HepG2 (cell line): ENCODE results near the gene COASY. TPM values are rescaled to one million over a fixed set of nuclear protein-coding genes. Genes with fewer than 3 reads are reported as not detected.

Experiments used
- ARNT2 ChIP-seq: sonication (generic); formaldehyde crosslinking; IDR thresholded peaks from 2 replicates; pipeline ENCODE4 v1.8.0; 2022; ENCODE audit warnings: mild to moderate bottlenecking, low read depth, missing genetic modification reagents, moderate library complexity
- EEA1 ChIP-seq: sonication (generic); formaldehyde crosslinking; IDR thresholded peaks from 2 replicates; pipeline ENCODE4 v1.5.1; 2020; ENCODE audit warnings: mild to moderate bottlenecking, missing genetic modification reagents, borderline replicate concordance
- MBNL3 ChIP-seq: fragments of 250-450 bp; sonication (Bioruptor Pico); conservative IDR thresholded peaks from 2 replicates; pipeline ENCODE4 v1.8.0; 2022; ENCODE audit warnings: mild to moderate bottlenecking, inconsistent platforms
- MIER2 ChIP-seq: IDR thresholded peaks from 2 replicates; pipeline ENCODE4 v1.6.1; 2016; ENCODE audit warnings: missing biosample characterization, missing genetic modification reagents
- NFE2L2 ChIP-seq: fragments of 150-350 bp; IDR thresholded peaks from 2 replicates; pipeline ENCODE4 v1.6.1; 2014; ENCODE audit warnings: low read length
- NFKBIZ ChIP-seq: IDR thresholded peaks from 2 replicates; pipeline ENCODE4 v1.6.1; 2018; ENCODE audit warnings: missing genetic modification reagents, missing compliant biosample characterization
- NR2F2 ChIP-seq: IDR thresholded peaks from 2 replicates; pipeline ENCODE4 v1.6.1; 2012; ENCODE audit warnings: low read depth, inconsistent platforms, borderline replicate concordance
- PCBP2 ChIP-seq: fragments of 200-400 bp; formaldehyde crosslinking; optimal IDR thresholded peaks from 2 replicates; pipeline ENCODE3; 2018; ENCODE audit warnings: low read length, low read depth; ENCODE audit not compliant: poor library complexity, severe bottlenecking
- RFX5 ChIP-seq: IDR thresholded peaks from 2 replicates; pipeline ENCODE4 v1.6.1; 2011; ENCODE audit warnings: low read depth, low read length, improper control_type of control experiment
- RORA ChIP-seq: sonication (generic); formaldehyde crosslinking; IDR thresholded peaks from 2 replicates; pipeline ENCODE4 v1.5.0; 2020; ENCODE audit warnings: mild to moderate bottlenecking, missing genetic modification reagents, moderate library complexity
- STAG1 ChIP-seq: sonication (generic); formaldehyde crosslinking; IDR thresholded peaks from 2 replicates; pipeline ENCODE4 v1.4.0; 2020; ENCODE audit warnings: missing genetic modification reagents
- ZFAT ChIP-seq: sonication (generic); formaldehyde crosslinking; conservative IDR thresholded peaks from 2 replicates; pipeline ENCODE4 v1.8.1; 2023; ENCODE audit warnings: missing genetic modification reagents, inconsistent platforms
- ZFP82 ChIP-seq: sonication (generic); formaldehyde crosslinking; IDR thresholded peaks from 2 replicates; pipeline ENCODE4 v1.5.1; 2020; ENCODE audit warnings: mild to moderate bottlenecking, missing genetic modification reagents, borderline replicate concordance
- ZNF230 ChIP-seq: sonication (generic); formaldehyde crosslinking; IDR thresholded peaks from 2 replicates; pipeline ENCODE4 v1.4.0; 2020; ENCODE audit warnings: mild to moderate bottlenecking, missing genetic modification reagents
- ZNF274 ChIP-seq: sonication (generic); formaldehyde crosslinking; IDR thresholded peaks from 2 replicates; pipeline ENCODE4 v1.5.1; 2020; ENCODE audit warnings: mild to moderate bottlenecking, missing genetic modification reagents
- ZNF296 ChIP-seq: sonication (generic); formaldehyde crosslinking; conservative IDR thresholded peaks from 2 replicates; pipeline ENCODE4 v1.5.0; 2020; ENCODE audit warnings: mild to moderate bottlenecking, missing genetic modification reagents
- ZNF329 ChIP-seq: sonication (generic); formaldehyde crosslinking; IDR thresholded peaks from 2 replicates; pipeline ENCODE4 v1.9.0; 2021; ENCODE audit warnings: low read depth, mild to moderate bottlenecking, missing genetic modification reagents
- ZNF350 ChIP-seq: sonication (generic); formaldehyde crosslinking; IDR thresholded peaks from 2 replicates; pipeline ENCODE4 v1.4.0; 2020; ENCODE audit warnings: mild to moderate bottlenecking, low read depth, missing genetic modification reagents, borderline replicate concordance
- ZNF354B ChIP-seq: sonication (generic); formaldehyde crosslinking; IDR thresholded peaks from 2 replicates; pipeline ENCODE4 v1.8.0; 2022; ENCODE audit warnings: mild to moderate bottlenecking, missing genetic modification reagents
- ZNF430 ChIP-seq: sonication (generic); formaldehyde crosslinking; IDR thresholded peaks from 2 replicates; pipeline ENCODE4 v1.9.0; 2021; ENCODE audit warnings: mild to moderate bottlenecking, missing genetic modification reagents
- ZNF761 ChIP-seq: sonication (generic); formaldehyde crosslinking; conservative IDR thresholded peaks from 2 replicates; pipeline ENCODE4 v1.4.0; 2020; ENCODE audit warnings: mild to moderate bottlenecking, missing genetic modification reagents
- ZSCAN12 ChIP-seq: sonication (generic); formaldehyde crosslinking; IDR thresholded peaks from 2 replicates; pipeline ENCODE4 v1.9.0; 2021; ENCODE audit warnings: mild to moderate bottlenecking, missing genetic modification reagents
- polyA plus RNA-seq, 8 experiments: library from polyadenylated mRNA; depleted of rRNA in 3 of 8; stranded (reverse) in 7 of 8; unstranded in 1 of 8; fragments of >200 nt; fragmentation: Illumina TruSeq in 4 of 8; extraction: Trizol in 4 of 8; gene quantifications; 2 replicates each; pipeline versions ENCODE4 v1.2.1 to v1.2.3, GENCODE V29; 2011 to 2016; ENCODE audit warnings: low read depth in 4 of 8, missing spikeins in 1 of 8, mixed read lengths in 1 of 8; ENCODE audit not compliant: insufficient read depth in 1 of 8
- total RNA-seq, 5 experiments: library from RNA; depleted of rRNA; stranded (reverse); fragments of >200 nt; fragmentation: Illumina TruSeq; extraction: Trizol; gene quantifications; 2 replicates each; pipeline ENCODE4 v1.2.3, GENCODE V29; 2016; ENCODE audit warnings: low read depth in 1 of 5
- TF ChIP-seq, protein P1 (sequence below): sonication (generic); formaldehyde crosslinking; IDR thresholded peaks from 2 replicates; pipeline ENCODE4 v1.5.1; 2020; ENCODE audit warnings: mild to moderate bottlenecking, moderate library complexity, missing genetic modification reagents
- TF ChIP-seq, protein P2 (sequence below): sonication (generic); formaldehyde crosslinking; IDR thresholded peaks from 2 replicates; pipeline ENCODE4 v1.5.0; 2020; ENCODE audit warnings: missing genetic modification reagents
- TF ChIP-seq, protein P3 (sequence below): sonication (generic); formaldehyde crosslinking; IDR thresholded peaks from 2 replicates; pipeline ENCODE4 v1.5.1; 2020; ENCODE audit warnings: mild to moderate bottlenecking, missing genetic modification reagents, moderate library complexity

COASY gene
- total and polyA plus RNA-seq, 2 of the 13 experiments (the other 11 are each of a cell fraction or from before 2014, with no cell fraction given), result 90.7 to 125 TPM

DNA sequence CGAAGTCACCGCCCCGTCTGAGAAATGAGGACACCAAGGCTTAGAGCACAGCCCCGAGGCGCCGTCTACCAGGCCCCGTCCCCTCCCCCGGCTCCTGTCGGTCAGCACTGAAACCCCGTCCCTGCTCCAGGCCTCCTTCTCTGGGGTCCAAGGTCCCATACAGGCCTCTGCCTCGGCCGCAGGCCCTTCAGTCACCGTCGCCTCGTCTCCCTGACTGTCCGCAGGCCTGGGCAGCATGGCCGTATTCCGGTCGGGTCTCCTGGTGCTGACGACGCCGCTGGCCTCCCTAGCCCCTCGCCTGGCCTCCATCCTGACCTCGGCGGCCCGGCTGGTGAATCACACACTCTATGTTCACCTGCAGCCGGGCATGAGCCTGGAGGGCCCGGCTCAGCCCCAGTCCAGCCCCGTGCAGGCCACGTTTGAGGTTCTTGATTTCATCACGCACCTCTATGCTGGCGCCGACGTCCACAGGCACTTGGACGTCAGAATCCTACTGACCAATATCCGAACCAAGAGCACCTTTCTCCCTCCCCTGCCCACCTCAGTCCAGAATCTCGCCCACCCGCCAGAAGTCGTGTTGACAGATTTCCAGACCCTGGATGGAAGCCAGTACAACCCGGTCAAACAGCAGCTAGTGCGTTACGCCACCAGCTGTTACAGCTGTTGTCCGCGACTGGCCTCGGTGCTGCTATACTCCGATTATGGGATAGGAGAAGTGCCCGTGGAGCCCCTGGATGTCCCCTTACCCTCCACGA is 617 bp downstream of the COASY start (continued):
- TF ChIP-seq ZNF354B (CRISPR knock-in tag) (no peak), NFKBIZ (peak; percentile 3; the same call in 1 of the 2 replicates), RORA (no peak), ZNF430 (no peak), ZNF296 (CRISPR knock-in tag) (no peak; the same call in 1 of the 2 replicates), PCBP2 (no peak), MIER2 (no peak), ZFP82 (no peak), ZFAT (CRISPR knock-in tag) (no peak), EEA1 (CRISPR knock-in tag) (no peak), ZNF761 (CRISPR knock-in tag) (peak; percentile 89), RFX5 (no peak), MBNL3 (CRISPR knock-in tag) (no peak), STAG1 (CRISPR knock-in tag) (no peak), NFE2L2 (no peak), ZSCAN12 (CRISPR knock-in tag) (no peak), ARNT2 (no peak), ZNF230 (CRISPR knock-in tag) (peak; percentile 84), ZNF274 (CRISPR knock-in tag) (no peak; the same call in 1 of the 2 replicates), NR2F2 (no peak), ZNF350 (no peak; the same call in none of the 2 replicates), ZNF329 (CRISPR knock-in tag) (no peak)
- TF ChIP-seq, protein P1, sequence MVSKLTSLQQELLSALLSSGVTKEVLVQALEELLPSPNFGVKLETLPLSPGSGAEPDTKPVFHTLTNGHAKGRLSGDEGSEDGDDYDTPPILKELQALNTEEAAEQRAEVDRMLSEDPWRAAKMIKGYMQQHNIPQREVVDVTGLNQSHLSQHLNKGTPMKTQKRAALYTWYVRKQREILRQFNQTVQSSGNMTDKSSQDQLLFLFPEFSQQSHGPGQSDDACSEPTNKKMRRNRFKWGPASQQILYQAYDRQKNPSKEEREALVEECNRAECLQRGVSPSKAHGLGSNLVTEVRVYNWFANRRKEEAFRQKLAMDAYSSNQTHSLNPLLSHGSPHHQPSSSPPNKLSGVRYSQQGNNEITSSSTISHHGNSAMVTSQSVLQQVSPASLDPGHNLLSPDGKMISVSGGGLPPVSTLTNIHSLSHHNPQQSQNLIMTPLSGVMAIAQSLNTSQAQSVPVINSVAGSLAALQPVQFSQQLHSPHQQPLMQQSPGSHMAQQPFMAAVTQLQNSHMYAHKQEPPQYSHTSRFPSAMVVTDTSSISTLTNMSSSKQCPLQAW, result no peak
- TF ChIP-seq, protein P2, sequence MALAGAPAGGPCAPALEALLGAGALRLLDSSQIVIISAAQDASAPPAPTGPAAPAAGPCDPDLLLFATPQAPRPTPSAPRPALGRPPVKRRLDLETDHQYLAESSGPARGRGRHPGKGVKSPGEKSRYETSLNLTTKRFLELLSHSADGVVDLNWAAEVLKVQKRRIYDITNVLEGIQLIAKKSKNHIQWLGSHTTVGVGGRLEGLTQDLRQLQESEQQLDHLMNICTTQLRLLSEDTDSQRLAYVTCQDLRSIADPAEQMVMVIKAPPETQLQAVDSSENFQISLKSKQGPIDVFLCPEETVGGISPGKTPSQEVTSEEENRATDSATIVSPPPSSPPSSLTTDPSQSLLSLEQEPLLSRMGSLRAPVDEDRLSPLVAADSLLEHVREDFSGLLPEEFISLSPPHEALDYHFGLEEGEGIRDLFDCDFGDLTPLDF (CRISPR knock-in tag), result no peak
- TF ChIP-seq, protein P3, sequence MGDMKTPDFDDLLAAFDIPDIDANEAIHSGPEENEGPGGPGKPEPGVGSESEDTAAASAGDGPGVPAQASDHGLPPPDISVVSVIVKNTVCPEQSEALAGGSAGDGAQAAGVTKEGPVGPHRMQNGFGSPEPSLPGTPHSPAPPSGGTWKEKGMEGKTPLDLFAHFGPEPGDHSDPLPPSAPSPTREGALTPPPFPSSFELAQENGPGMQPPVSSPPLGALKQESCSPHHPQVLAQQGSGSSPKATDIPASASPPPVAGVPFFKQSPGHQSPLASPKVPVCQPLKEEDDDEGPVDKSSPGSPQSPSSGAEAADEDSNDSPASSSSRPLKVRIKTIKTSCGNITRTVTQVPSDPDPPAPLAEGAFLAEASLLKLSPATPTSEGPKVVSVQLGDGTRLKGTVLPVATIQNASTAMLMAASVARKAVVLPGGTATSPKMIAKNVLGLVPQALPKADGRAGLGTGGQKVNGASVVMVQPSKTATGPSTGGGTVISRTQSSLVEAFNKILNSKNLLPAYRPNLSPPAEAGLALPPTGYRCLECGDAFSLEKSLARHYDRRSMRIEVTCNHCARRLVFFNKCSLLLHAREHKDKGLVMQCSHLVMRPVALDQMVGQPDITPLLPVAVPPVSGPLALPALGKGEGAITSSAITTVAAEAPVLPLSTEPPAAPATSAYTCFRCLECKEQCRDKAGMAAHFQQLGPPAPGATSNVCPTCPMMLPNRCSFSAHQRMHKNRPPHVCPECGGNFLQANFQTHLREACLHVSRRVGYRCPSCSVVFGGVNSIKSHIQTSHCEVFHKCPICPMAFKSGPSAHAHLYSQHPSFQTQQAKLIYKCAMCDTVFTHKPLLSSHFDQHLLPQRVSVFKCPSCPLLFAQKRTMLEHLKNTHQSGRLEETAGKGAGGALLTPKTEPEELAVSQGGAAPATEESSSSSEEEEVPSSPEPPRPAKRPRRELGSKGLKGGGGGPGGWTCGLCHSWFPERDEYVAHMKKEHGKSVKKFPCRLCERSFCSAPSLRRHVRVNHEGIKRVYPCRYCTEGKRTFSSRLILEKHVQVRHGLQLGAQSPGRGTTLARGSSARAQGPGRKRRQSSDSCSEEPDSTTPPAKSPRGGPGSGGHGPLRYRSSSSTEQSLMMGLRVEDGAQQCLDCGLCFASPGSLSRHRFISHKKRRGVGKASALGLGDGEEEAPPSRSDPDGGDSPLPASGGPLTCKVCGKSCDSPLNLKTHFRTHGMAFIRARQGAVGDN (CRISPR knock-in tag), result peak; percentile 94
